HG03378 (cell line): Measurements from ENCODE around the gene KCNK10.
A peak's percentile ranks its signal among the peaks of the same experiment; 100 is the strongest.

Experiments used
- ATAC-seq: cut with Tn5 transposase; IDR thresholded peaks from one replicate; pipeline ENCODE4 v1.9.1; 2021; ENCODE audit warnings: mild to moderate bottlenecking, moderate library complexity; ENCODE audit not compliant: unreplicated experiment

KCNK10 gene

GRCh38 chr14:88189417-88190191 lies 133.5 kb downstream of the KCNK10 start:
- ATAC-seq, result peak; percentile 83

- ATAC-seq, result peak; percentile 65
These were observed 134.2 kb downstream of the KCNK10 start for GRCh38 chr14:88188745-88189416.

GRCh38 chr14:88185843-88186242 lies 137.2 kb downstream of the KCNK10 start:
- no peak for ATAC-seq

GRCh38 chr14:88184956-88185355 lies 138.1 kb downstream of the KCNK10 start:
- no peak for ATAC-seq

GRCh38 chr14:88181072-88181471 lies 142.0 kb downstream of the KCNK10 start:
- ATAC-seq, result peak; percentile 60

- no peak for ATAC-seq
These were observed 143.4 kb downstream of the KCNK10 start for GRCh38 chr14:88179716-88180115.

GRCh38 chr14:88170333-88170732 lies 152.7 kb downstream of the KCNK10 start:
- no peak for ATAC-seq

- peak; percentile 84 for ATAC-seq
These were observed 154.4 kb downstream of the KCNK10 start for GRCh38 chr14:88168498-88169165.

- no peak for ATAC-seq
These were observed 155.0 kb downstream of the KCNK10 start for GRCh38 chr14:88168025-88168424.

- no peak for ATAC-seq
These were observed 156.5 kb downstream of the KCNK10 start for GRCh38 chr14:88166616-88167015.

GRCh38 chr14:88164906-88165534 lies 158.0 kb downstream of the KCNK10 start:
- peak; percentile 54 for ATAC-seq

- ATAC-seq, result no peak
These were observed 159.3 kb downstream of the KCNK10 start for GRCh38 chr14:88163731-88164255.

GRCh38 chr14:88156127-88156526 lies 166.9 kb downstream of the KCNK10 start:
- ATAC-seq, result no peak

GRCh38 chr14:88154926-88155325 lies 168.1 kb downstream of the KCNK10 start:
- ATAC-seq, result no peak

- ATAC-seq, result no peak
These were observed 168.7 kb downstream of the KCNK10 start for GRCh38 chr14:88154321-88154720.

- ATAC-seq, result no peak
These were observed 176.0 kb downstream of the KCNK10 start for GRCh38 chr14:88146881-88147649.

GRCh38 chr14:88143810-88144209 lies 179.3 kb downstream of the KCNK10 start:
- no peak for ATAC-seq

GRCh38 chr14:88142997-88143396 lies 180.1 kb downstream of the KCNK10 start:
- no peak for ATAC-seq

GRCh38 chr14:88140874-88141273 lies 182.2 kb downstream of the KCNK10 start:
- ATAC-seq, result no peak

- no peak for ATAC-seq
These were observed 185.7 kb downstream of the KCNK10 start for GRCh38 chr14:88137327-88137726.
